DOHH2 (cell line): ENCODE data around the gene PLCL1.

Experiments used
- H3F3A ChIP-seq: fragments of 200-600 bp; sonication (generic), shearing (Covaris generic); 2 replicates; pipeline ENCODE4 v1.6.0; 2016; ENCODE audit warnings: antibody characterized with exemption, mild to moderate bottlenecking; ENCODE audit not compliant: control insufficient read depth, insufficient read depth
- H3K27ac ChIP-seq: fragments of 200-600 bp; sonication (generic); 2 replicates; pipeline ENCODE4 v1.5.1; 2014; ENCODE audit warnings: low read depth, mild to moderate bottlenecking, low read length, moderate library complexity
- H3K27me3 ChIP-seq: fragments of 200-600 bp; sonication (generic); 2 replicates; pipeline ENCODE4 v1.6.1; 2014; ENCODE audit warnings: mild to moderate bottlenecking, low read length, mixed read lengths; ENCODE audit not compliant: control insufficient read depth
- H3K36me3 ChIP-seq: fragments of 200-600 bp; sonication (generic); 2 replicates; pipeline ENCODE4 v1.6.1; 2014; ENCODE audit warnings: mild to moderate bottlenecking, low read length, moderate library complexity, mixed read lengths; ENCODE audit not compliant: control insufficient read depth
- H3K4me1 ChIP-seq: fragments of 200-600 bp; sonication (generic); 2 replicates; pipeline ENCODE4 v1.6.1; 2014; ENCODE audit warnings: mild to moderate bottlenecking, low read length, mixed read lengths; ENCODE audit not compliant: control insufficient read depth
- H3K4me2 ChIP-seq: fragments of 200-600 bp; sonication (generic); 2 replicates; pipeline ENCODE4 v1.6.0; 2014; ENCODE audit warnings: mild to moderate bottlenecking, low read length, moderate library complexity
- H3K4me3 ChIP-seq: fragments of 200-600 bp; sonication (generic); 2 replicates; pipeline ENCODE4 v1.5.1; 2014; ENCODE audit warnings: mild to moderate bottlenecking, low read length, mixed read lengths
- H3K79me2 ChIP-seq: fragments of 200-600 bp; sonication (generic); 2 replicates; pipeline ENCODE4 v1.6.1; 2014; ENCODE audit warnings: mild to moderate bottlenecking, low read length, mixed read lengths; ENCODE audit not compliant: control insufficient read depth
- H3K9me2 ChIP-seq: fragments of 200-600 bp; sonication (generic); replicated peaks from 2 replicates; pipeline ENCODE4 v1.6.1; 2014; ENCODE audit warnings: mild to moderate bottlenecking, low read length, mixed read lengths; ENCODE audit not compliant: control insufficient read depth
- H3K9me3 ChIP-seq: fragments of 200-600 bp; sonication (generic); 2 replicates; pipeline ENCODE4 v1.6.1; 2014; ENCODE audit warnings: antibody characterized with exemption, low read length, mixed read lengths; ENCODE audit not compliant: control insufficient read depth, insufficient read depth
- H4K20me1 ChIP-seq: fragments of 200-600 bp; sonication (generic); 2 replicates; pipeline ENCODE4 v1.6.0; 2014; ENCODE audit warnings: low read depth, mild to moderate bottlenecking, antibody characterized with exemption, low read length, moderate library complexity; ENCODE audit not compliant: control insufficient read depth, insufficient read depth
- CTCF ChIP-seq: fragments of 200-600 bp; sonication (generic); IDR thresholded peaks from one replicate; pipeline ENCODE4 v1.5.1; 2014; ENCODE audit warnings: antibody characterized with exemption, mild to moderate bottlenecking, low read depth, low read length; ENCODE audit not compliant: poor library complexity, severe bottlenecking
- EZH2phosphoT487 ChIP-seq: fragments of 200-600 bp; sonication (generic); IDR thresholded peaks from 2 replicates; pipeline ENCODE4 v1.6.1; 2017; ENCODE audit warnings: borderline replicate concordance, mild to moderate bottlenecking, antibody characterized with exemption, low read length, moderate library complexity, mixed read lengths

Gene PLCL1

GRCh38 chr2:198129609-198130008 lies 325.2 kb downstream of the PLCL1 start:
- no peaks in the 10 kb centered on the region for H3F3A ChIP-seq
- H4K20me1 ChIP-seq, result no peaks in the 10 kb centered on the region
- no peaks in the 10 kb centered on the region for H3K9me2 ChIP-seq
- TF ChIP-seq EZH2phosphoT487 (no peak), CTCF (no peak)
- H3K27me3 ChIP-seq, result peaks cover 5% of the 10 kb centered on the region; the same call in 1 of the 2 replicates
- H3K4me3 ChIP-seq, result no peak overlapping the region
- H3K4me2 ChIP-seq, result no peak overlapping the region
- no peaks in the 10 kb centered on the region for H3K4me1 ChIP-seq
- no peaks in the 10 kb centered on the region for H3K79me2 ChIP-seq
- H3K9me3 ChIP-seq, result no peaks in the 10 kb centered on the region
- H3K36me3 ChIP-seq, result no peaks in the 10 kb centered on the region
- H3K27ac ChIP-seq, result no peak overlapping the region

DNA sequence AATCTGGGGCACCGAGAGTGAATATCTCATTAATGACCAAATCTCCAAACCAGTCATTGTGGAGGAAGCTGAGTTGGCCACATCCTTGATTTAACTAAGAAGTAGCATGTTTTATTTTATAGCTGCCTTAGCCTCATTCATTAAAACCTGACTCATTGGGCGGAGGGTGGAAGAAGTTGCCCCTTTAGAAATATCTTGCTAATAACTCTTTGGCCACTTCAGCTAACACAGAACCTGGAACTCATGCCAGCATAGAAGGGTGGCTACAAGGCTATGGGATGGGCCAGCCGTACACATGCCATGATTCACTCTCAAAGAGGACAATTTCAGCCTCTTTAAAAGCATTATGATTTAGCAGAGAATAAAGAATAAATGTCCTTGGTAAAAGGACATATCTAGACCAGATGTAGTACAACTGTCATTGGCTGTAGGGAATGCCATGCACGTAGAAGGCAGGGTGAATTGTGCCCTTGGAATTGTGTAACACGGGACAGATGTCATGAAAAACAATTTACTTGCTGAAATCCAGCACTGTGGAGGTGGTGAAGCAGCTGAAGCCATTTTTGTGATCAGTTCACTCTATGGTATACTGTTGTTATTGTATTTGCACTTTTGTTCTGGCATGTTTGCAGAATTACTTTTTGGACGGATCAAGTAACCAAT lies 330.0 kb downstream of the PLCL1 start:
- H3K36me3 ChIP-seq, result no peaks in the 10 kb centered on the region
- no peaks in the 10 kb centered on the region for H3K9me3 ChIP-seq
- TF ChIP-seq CTCF, result no peak
- no peak for TF ChIP-seq EZH2phosphoT487
- H3K4me2 ChIP-seq, result no peak overlapping the region
- H3K4me3 ChIP-seq, result no peak overlapping the region
- no peaks in the 10 kb centered on the region for H3K9me2 ChIP-seq
- H3K4me1 ChIP-seq, result no peaks in the 10 kb centered on the region
- no peaks in the 10 kb centered on the region for H3K79me2 ChIP-seq
- H3K27me3 ChIP-seq, result peaks cover 5% of the 10 kb centered on the region; the same call in 1 of the 2 replicates
- H3F3A ChIP-seq, result no peaks in the 10 kb centered on the region
- no peak overlapping the region for H3K27ac ChIP-seq
- no peaks in the 10 kb centered on the region for H4K20me1 ChIP-seq

DNA sequence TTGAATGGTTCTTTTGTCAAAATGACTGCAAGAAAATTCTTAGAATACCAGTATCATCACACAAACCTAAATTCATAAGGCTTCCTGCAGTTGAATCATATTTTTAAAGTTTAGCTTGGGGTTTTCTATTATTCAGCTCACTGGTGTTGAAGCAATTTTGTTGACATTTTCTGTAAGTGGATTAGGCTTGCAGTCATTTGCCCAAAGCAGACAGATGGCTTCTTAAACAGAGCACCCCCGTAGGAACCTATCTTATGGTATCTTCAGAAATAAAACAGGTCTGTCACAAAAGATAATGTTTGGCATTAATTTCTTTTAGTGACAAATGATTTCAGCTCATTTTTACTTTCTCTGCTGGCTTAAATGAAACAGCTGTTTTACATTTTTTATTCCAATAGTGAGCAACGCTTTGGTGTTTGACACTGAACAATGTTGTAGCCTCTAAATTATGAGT lies 331.1 kb downstream of the PLCL1 start:
- no peak overlapping the region for H3K27ac ChIP-seq
- TF ChIP-seq CTCF, result no peak
- TF ChIP-seq EZH2phosphoT487, result no peak
- H3K9me3 ChIP-seq, result no peaks in the 10 kb centered on the region
- H3K4me1 ChIP-seq, result no peaks in the 10 kb centered on the region
- no peak overlapping the region for H3K4me3 ChIP-seq
- no peaks in the 10 kb centered on the region for H3F3A ChIP-seq
- H3K4me2 ChIP-seq, result no peak overlapping the region
- no peaks in the 10 kb centered on the region for H3K9me2 ChIP-seq
- H3K79me2 ChIP-seq, result no peaks in the 10 kb centered on the region
- no peaks in the 10 kb centered on the region for H3K36me3 ChIP-seq
- no peaks in the 10 kb centered on the region; the same call in 1 of the 2 replicates for H3K27me3 ChIP-seq
- H4K20me1 ChIP-seq, result no peaks in the 10 kb centered on the region
